Fibroblast of mammary gland (primary cell): ENCODE measurements around the gene KRTAP4-5.
A peak's percentile ranks its signal among the peaks of the same experiment; 100 is the strongest.
"Not testable (repeated sequence)": the region's sequence is repeated elsewhere in the genome, so short reads cannot be mapped to it uniquely, and the experiment has no call there.

Source experiments
- DNase-seq: peaks from one replicate; pipeline ENCODE4 v3.0.0-alpha.2; 2010; ENCODE audit warnings: low read depth
- H3K4me3 ChIP-seq: 2 replicates; pipeline ENCODE4 v1.5.1; 2011; ENCODE audit warnings: low read depth, mild to moderate bottlenecking, low read length, moderate library complexity; ENCODE audit not compliant: control insufficient read depth
- TF ChIP-seq, protein P1 (sequence below): conservative IDR thresholded peaks from 2 replicates; pipeline ENCODE4 v1.5.1; 2011; ENCODE audit warnings: low read depth, low read length, inconsistent platforms; ENCODE audit not compliant: control insufficient read depth, insufficient read depth

The KRTAP4-5 gene

DNA sequence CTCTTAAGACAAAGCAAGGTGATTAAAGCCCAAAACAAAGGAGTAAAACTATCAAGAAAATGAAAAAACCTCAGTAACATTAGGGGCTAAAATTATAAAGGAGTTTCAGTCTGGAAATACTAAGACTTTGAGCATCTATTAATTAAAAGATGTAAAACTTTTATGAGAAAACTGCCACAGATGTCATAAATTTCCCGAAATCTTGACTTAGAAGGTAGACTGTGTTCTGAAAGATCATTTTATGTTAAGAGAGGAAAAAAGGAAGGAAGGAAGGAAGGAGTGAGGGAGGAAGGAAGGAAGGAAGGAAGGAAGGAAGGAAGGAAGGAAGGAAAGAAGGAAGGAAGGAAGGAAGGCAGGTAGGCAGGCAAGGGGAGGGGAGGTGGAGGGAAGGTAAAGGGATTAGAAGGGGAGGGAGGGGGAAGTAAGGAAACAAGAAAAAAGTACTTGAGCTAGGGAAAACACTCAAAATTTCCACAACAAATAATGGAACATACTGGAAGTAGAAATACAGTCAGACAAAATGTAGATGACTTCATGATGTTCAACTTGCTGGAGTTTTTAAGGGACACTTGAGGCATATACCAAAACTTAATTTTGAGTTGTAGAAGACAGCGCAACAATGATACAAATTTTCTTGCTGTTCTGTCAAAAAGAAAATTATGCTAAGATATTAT is 2.0 kb downstream of the KRTAP4-5 start:
- TF ChIP-seq, protein P1, sequence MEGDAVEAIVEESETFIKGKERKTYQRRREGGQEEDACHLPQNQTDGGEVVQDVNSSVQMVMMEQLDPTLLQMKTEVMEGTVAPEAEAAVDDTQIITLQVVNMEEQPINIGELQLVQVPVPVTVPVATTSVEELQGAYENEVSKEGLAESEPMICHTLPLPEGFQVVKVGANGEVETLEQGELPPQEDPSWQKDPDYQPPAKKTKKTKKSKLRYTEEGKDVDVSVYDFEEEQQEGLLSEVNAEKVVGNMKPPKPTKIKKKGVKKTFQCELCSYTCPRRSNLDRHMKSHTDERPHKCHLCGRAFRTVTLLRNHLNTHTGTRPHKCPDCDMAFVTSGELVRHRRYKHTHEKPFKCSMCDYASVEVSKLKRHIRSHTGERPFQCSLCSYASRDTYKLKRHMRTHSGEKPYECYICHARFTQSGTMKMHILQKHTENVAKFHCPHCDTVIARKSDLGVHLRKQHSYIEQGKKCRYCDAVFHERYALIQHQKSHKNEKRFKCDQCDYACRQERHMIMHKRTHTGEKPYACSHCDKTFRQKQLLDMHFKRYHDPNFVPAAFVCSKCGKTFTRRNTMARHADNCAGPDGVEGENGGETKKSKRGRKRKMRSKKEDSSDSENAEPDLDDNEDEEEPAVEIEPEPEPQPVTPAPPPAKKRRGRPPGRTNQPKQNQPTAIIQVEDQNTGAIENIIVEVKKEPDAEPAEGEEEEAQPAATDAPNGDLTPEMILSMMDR = no peak
- DNase-seq = no peak
- no peak overlapping the region for H3K4me3 ChIP-seq

GRCh38 chr17:41145261-41145660 is 4.4 kb downstream of the KRTAP4-5 start:
- no peak for DNase-seq
- TF ChIP-seq, protein P1 = no peak
- H3K4me3 ChIP-seq = no peak overlapping the region

GRCh38 chr17:41144846-41145245 is 4.8 kb downstream of the KRTAP4-5 start:
- no peak for DNase-seq
- no peak overlapping the region for H3K4me3 ChIP-seq
- TF ChIP-seq, protein P1 = no peak

DNA sequence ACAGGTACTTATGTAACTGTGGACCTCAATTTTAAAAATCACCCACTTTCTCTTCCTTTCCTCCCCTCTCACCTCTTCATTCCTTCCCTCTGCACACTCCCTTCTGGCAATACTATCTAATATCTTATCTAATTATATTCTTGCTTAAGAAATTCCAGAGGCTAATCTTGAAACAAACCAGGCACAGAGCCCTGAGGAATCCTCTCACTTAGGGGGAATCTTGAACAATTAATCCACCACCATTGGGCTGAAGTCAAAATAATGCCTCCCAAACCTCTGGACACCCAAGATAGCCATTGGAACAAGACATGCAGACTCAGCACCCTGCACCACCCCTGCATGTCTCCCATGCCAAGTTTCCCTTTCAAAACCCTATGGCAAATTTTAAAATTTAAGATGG is 8.3 kb downstream of the KRTAP4-5 start:
- TF ChIP-seq, protein P1 = no peak
- DNase-seq = no peak
- H3K4me3 ChIP-seq = no peak overlapping the region

GRCh38 chr17:41140360-41141131 is 9.1 kb downstream of the KRTAP4-5 start, which contains the start of gene KRTAP4-6:
KRTAP4-6 (minus strand) TSS chr17:41140544; CDS start chr17:41140487, 57 bp downstream.
- peak; percentile 91 for DNase-seq
- TF ChIP-seq, protein P1 = no peak
- H3K4me3 ChIP-seq = no peak within 1 kb of the TSS

GRCh38 chr17:41139865-41140264 is 9.8 kb downstream of the KRTAP4-5 start:
- DNase-seq, H3K4me3 ChIP-seq: not testable (repeated sequence)
